Measurements from ENCODE around the gene TRPC5OS.
A peak's percentile ranks its signal among the peaks of the same experiment; 100 is the strongest.

Gene TRPC5OS

GRCh38 chrX:111875881-111876280 lies at the start of gene TRPC5OS:
TRPC5OS (plus strand) TSS chrX:111876181; CDS start chrX:111901850, 25,669 bp downstream.
- DNase-seq, result no peak

- no peak for DNase-seq
Measured at GRCh38 chrX:111829345-111829744, 46.6 kb upstream of the TRPC5OS start.

- no peak for DNase-seq
Measured at GRCh38 chrX:111830571-111830970, 45.4 kb upstream of the TRPC5OS start.

- DNase-seq, result no peak
Measured at GRCh38 chrX:111831343-111831742, 44.6 kb upstream of the TRPC5OS start.

- DNase-seq, result no peak
Measured at GRCh38 chrX:111837197-111837596, 38.8 kb upstream of the TRPC5OS start.

GRCh38 chrX:111847491-111848133 lies 28.4 kb upstream of the TRPC5OS start:
- no peak for DNase-seq

GRCh38 chrX:111848541-111848940 lies 27.4 kb upstream of the TRPC5OS start:
- DNase-seq, result no peak

GRCh38 chrX:111850975-111851374 lies 25.0 kb upstream of the TRPC5OS start:
- no peak for DNase-seq

- no peak for DNase-seq
Measured at GRCh38 chrX:111854556-111855490, 21.2 kb upstream of the TRPC5OS start.

- peak; percentile 33 to 48 (median 48) for DNase-seq
Measured at GRCh38 chrX:111857534-111858060, 18.4 kb upstream of the TRPC5OS start.

GRCh38 chrX:111861605-111862004 lies 14.4 kb upstream of the TRPC5OS start:
- DNase-seq, result no peak

- DNase-seq, result no peak
Measured at GRCh38 chrX:111867236-111867635, 8.7 kb upstream of the TRPC5OS start.

- peak; percentile 26 to 44 (median 28) for DNase-seq
Measured at GRCh38 chrX:111868726-111869638, 7.0 kb upstream of the TRPC5OS start.

GRCh38 chrX:111869639-111870034 lies 6.3 kb upstream of the TRPC5OS start:
- peak; percentile 32 to 52 (median 43) for DNase-seq

GRCh38 chrX:111874241-111874640 lies 1.7 kb upstream of the TRPC5OS start:
- DNase-seq, result no peak

GRCh38 chrX:111876646-111877045 lies 665 bp downstream of the TRPC5OS start:
- DNase-seq, result no peak

- DNase-seq, result no peak
Measured at GRCh38 chrX:111877681-111878080, 1.7 kb downstream of the TRPC5OS start.

GRCh38 chrX:111880735-111881134 lies 4.8 kb downstream of the TRPC5OS start:
- no peak for DNase-seq

- no peak for DNase-seq
Measured at GRCh38 chrX:111881715-111882114, 5.7 kb downstream of the TRPC5OS start.

- DNase-seq, result no peak
Measured at GRCh38 chrX:111886678-111887077, 10.7 kb downstream of the TRPC5OS start.

GRCh38 chrX:111888600-111888999 lies 12.6 kb downstream of the TRPC5OS start:
- no peak for DNase-seq

GRCh38 chrX:111892375-111892774 lies 16.4 kb downstream of the TRPC5OS start:
- DNase-seq, result no peak

- no peak for DNase-seq
Measured at GRCh38 chrX:111896148-111896547, 20.2 kb downstream of the TRPC5OS start.
